CD14-positive monocyte (primary cell): ENCODE results near the gene ZNF423. TPM values are rescaled to one million over a fixed set of nuclear protein-coding genes. Genes with fewer than 3 reads are reported as not detected.

Source experiments
- DNase-seq, 3 donors: peaks; one replicate each; pipeline ENCODE4 v3.0.0-alpha.2; 2011 to 2022
- H2AFZ ChIP-seq: 2 replicates; pipeline ENCODE4 v1.6.0; 2012; ENCODE audit warnings: mild to moderate bottlenecking, low read depth, low read length, inconsistent platforms; ENCODE audit not compliant: insufficient read depth, poor library complexity, severe bottlenecking
- H3K27ac ChIP-seq, 2 donors: 1 replicate in 1 of 2; 2 replicates in 1 of 2; pipeline ENCODE4 v1.5.1; 2012 to 2013; ENCODE audit warnings: low read length in 2 of 2, control low read depth in 1 of 2, inconsistent platforms in 1 of 2, low read depth in 1 of 2, mild to moderate bottlenecking in 1 of 2
- H3K27me3 ChIP-seq, 2 donors: one replicate each; pipeline versions ENCODE4 v1.6.0 to v1.6.1; 2011 to 2013; ENCODE audit warnings: low read length in 2 of 2; ENCODE audit not compliant: control insufficient read depth in 2 of 2, insufficient read depth in 2 of 2
- H3K36me3 ChIP-seq, 2 donors: replicated peaks in 1 of 2; 1 replicate in 1 of 2; 2 replicates in 1 of 2; pipeline versions ENCODE4 v1.5.1 to v1.6.1; 2012 to 2013; ENCODE audit warnings: low read length in 2 of 2, control low read depth in 1 of 2, inconsistent platforms in 1 of 2, mild to moderate bottlenecking in 1 of 2; ENCODE audit not compliant: insufficient read depth in 2 of 2, control insufficient read depth in 1 of 2
- H3K4me1 ChIP-seq, 2 donors: 1 replicate in 1 of 2; 2 replicates in 1 of 2; pipeline versions ENCODE4 v1.5.1 to v1.6.1; 2012 to 2013; ENCODE audit warnings: low read length in 2 of 2, control low read depth in 1 of 2, inconsistent platforms in 1 of 2, mild to moderate bottlenecking in 1 of 2, moderate library complexity in 1 of 2; ENCODE audit not compliant: insufficient read depth in 2 of 2, control insufficient read depth in 1 of 2
- H3K4me2 ChIP-seq: replicated peaks from 2 replicates; pipeline ENCODE3; 2012; ENCODE audit warnings: low read length, moderate library complexity, mild to moderate bottlenecking; ENCODE audit not compliant: poor library complexity, severe bottlenecking; ENCODE audit errors: extremely low read depth
- H3K4me3 ChIP-seq, 3 experiments: fragments of 200-600 bp in 1 of 3; sonication (generic) in 1 of 3; replicated peaks in 1 of 3; 1 replicate in 2 of 3; 2 replicates in 1 of 3; pipeline ENCODE4 v1.5.1; 2011 to 2013; ENCODE audit warnings: low read length in 3 of 3, mild to moderate bottlenecking in 3 of 3, control low read depth in 2 of 3, low read depth in 2 of 3, inconsistent platforms in 1 of 3, moderate library complexity in 1 of 3
- H3K79me2 ChIP-seq: 2 replicates; pipeline ENCODE4 v1.6.0; 2012; ENCODE audit warnings: mild to moderate bottlenecking, control low read depth, inconsistent platforms, low read length, moderate library complexity; ENCODE audit not compliant: insufficient read depth
- H3K9ac ChIP-seq: 2 replicates; pipeline ENCODE4 v1.6.0; 2017; ENCODE audit warnings: low read length, mild to moderate bottlenecking; ENCODE audit not compliant: insufficient read depth, poor library complexity, severe bottlenecking
- H3K9me3 ChIP-seq, 2 donors: replicated peaks in 1 of 2; 1 replicate in 1 of 2; 2 replicates in 1 of 2; pipeline versions ENCODE4 v1.5.1 to v1.6.1; 2012 to 2013; ENCODE audit warnings: low read length in 2 of 2, control low read depth in 1 of 2; ENCODE audit not compliant: control insufficient read depth in 1 of 2, insufficient read depth in 1 of 2
- H4K20me1 ChIP-seq: 2 replicates; pipeline ENCODE4 v1.6.0; 2012; ENCODE audit warnings: mild to moderate bottlenecking, low read length, control low read depth, moderate library complexity; ENCODE audit not compliant: insufficient read depth
- H3K27ac Mint-ChIP-seq, 7 donors: one replicate each; pipeline ENCODE4 v1.8.0; 2020; ENCODE audit warnings: mild to moderate bottlenecking in 7 of 7, mixed read lengths in 7 of 7, moderate library complexity in 6 of 7, inconsistent platforms in 2 of 7
- H3K27me3 Mint-ChIP-seq, 3 donors: one replicate each; pipeline ENCODE4 v1.8.0; 2021 to 2022; ENCODE audit warnings: low read depth in 3 of 3, mild to moderate bottlenecking in 3 of 3, mixed read lengths in 3 of 3, moderate library complexity in 3 of 3, inconsistent platforms in 1 of 3
- H3K36me3 Mint-ChIP-seq, 2 donors: one replicate each; pipeline ENCODE4 v1.8.0; 2020; ENCODE audit warnings: mixed read lengths in 2 of 2, inconsistent platforms in 1 of 2, mild to moderate bottlenecking in 1 of 2
- H3K4me1 Mint-ChIP-seq: one replicate; pipeline ENCODE4 v1.8.0; 2020; ENCODE audit warnings: mild to moderate bottlenecking, mixed read lengths
- H3K4me3 Mint-ChIP-seq, 2 donors: one replicate each; pipeline ENCODE4 v1.8.0; 2020; ENCODE audit warnings: mild to moderate bottlenecking in 2 of 2, mixed read lengths in 2 of 2, moderate library complexity in 1 of 2
- H3K9me3 Mint-ChIP-seq, 7 donors: one replicate each; pipeline ENCODE4 v1.8.0; 2020 to 2022; ENCODE audit warnings: mixed read lengths in 7 of 7, mild to moderate bottlenecking in 6 of 7, moderate library complexity in 6 of 7, inconsistent platforms in 2 of 7
- WGBS: methylation state at CpG from one replicate; pipeline ENCODE4 v1.1.5; 2013; ENCODE audit warnings: missing lambda C conversion rate; ENCODE audit not compliant: insufficient coverage; 5-methylcytosine and 5-hydroxymethylcytosine counted together
- intact Hi-C, 2 donors: fragments of 100-400 bp; cut with micrococcal nuclease; formaldehyde crosslinking; loops; one replicate each; pipeline versions ENCODE4 v1.15.0 to v1.15.1; 2023
- polyA plus RNA-seq, 3 donors: library from polyadenylated mRNA; depleted of rRNA in 1 of 3; unstranded in 2 of 3; stranded (reverse) in 1 of 3; fragments of 300-500 nt in 2 of 3; fragments of >200 nt in 1 of 3; fragmentation: Illumina TruSeq in 2 of 3; gene quantifications; 1 replicate in 2 of 3; 2 replicates in 1 of 3; pipeline ENCODE4 v1.2.3, GENCODE V29; 2012 to 2021
- TF ChIP-seq, protein P1 (sequence below): fragments of 200-600 bp; IDR thresholded peaks from one replicate; pipeline ENCODE4 v1.8.0; 2022; ENCODE audit warnings: antibody characterized with exemption, mild to moderate bottlenecking

Gene ZNF423
- polyA plus RNA-seq, 3 donors: not detected

DNA sequence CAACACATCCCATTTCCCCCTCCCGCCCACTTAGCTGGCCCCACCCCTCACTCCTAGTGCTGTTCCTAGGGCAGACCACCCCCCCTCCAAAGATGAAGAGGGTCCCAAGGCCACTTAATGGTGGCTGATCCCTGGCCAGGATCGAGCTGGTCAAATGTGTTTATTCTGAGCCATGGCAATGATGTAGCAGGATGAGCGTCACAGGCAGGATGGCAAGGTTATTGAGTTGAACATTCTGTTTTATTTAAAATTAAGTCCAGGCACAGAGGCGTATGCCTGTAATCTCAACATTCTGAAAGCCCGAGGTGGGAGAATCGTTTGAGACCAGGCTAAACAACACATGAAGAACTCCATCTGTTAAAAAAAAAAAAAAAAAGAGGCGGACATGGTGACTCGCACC is 12.2 kb downstream of the ZNF423 start:
- no peak overlapping the region for H3K4me3 ChIP-seq
- Mint-ChIP-seq H3K27ac (no peak overlapping the region), H3K9me3 (peaks cover 0 to 2% (median 0%) of the 10 kb centered on the region in 7 donors), H3K36me3 (no peaks in the 10 kb centered on the region), H3K27me3 (peaks cover 22 to 36% (median 26%) of the 10 kb centered on the region in 3 donors), H3K4me3 (no peak overlapping the region), H3K4me1 (no peaks in the 10 kb centered on the region)
- no peaks in the 10 kb centered on the region for H3K79me2 ChIP-seq
- 100% methylated on average over 1 of the region's 8 CpGs for WGBS
- DNase-seq: no peak
- no peaks in the 10 kb centered on the region for H3K9me3 ChIP-seq
- no peaks in the 10 kb centered on the region for H3K4me1 ChIP-seq
- intact Hi-C loops: no loop called here
- no peak overlapping the region for H3K27ac ChIP-seq
- H3K9ac ChIP-seq: no peak overlapping the region
- H3K36me3 ChIP-seq: no peaks in the 10 kb centered on the region
- peaks cover 0 to 23% of the 10 kb centered on the region in 2 donors for H3K27me3 ChIP-seq
- TF ChIP-seq, protein P1, sequence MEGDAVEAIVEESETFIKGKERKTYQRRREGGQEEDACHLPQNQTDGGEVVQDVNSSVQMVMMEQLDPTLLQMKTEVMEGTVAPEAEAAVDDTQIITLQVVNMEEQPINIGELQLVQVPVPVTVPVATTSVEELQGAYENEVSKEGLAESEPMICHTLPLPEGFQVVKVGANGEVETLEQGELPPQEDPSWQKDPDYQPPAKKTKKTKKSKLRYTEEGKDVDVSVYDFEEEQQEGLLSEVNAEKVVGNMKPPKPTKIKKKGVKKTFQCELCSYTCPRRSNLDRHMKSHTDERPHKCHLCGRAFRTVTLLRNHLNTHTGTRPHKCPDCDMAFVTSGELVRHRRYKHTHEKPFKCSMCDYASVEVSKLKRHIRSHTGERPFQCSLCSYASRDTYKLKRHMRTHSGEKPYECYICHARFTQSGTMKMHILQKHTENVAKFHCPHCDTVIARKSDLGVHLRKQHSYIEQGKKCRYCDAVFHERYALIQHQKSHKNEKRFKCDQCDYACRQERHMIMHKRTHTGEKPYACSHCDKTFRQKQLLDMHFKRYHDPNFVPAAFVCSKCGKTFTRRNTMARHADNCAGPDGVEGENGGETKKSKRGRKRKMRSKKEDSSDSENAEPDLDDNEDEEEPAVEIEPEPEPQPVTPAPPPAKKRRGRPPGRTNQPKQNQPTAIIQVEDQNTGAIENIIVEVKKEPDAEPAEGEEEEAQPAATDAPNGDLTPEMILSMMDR: no peak
- H2AFZ ChIP-seq: no peak overlapping the region
- no peak overlapping the region for H3K4me2 ChIP-seq
- no peaks in the 10 kb centered on the region for H4K20me1 ChIP-seq

- intact Hi-C loops: no loop called here
- H3K27me3 Mint-ChIP-seq: peaks cover 26 to 40% (median 26%) of the 10 kb centered on the region in 3 donors
These were observed 12.9 kb downstream of the ZNF423 start for GRCh38 chr16:49842972-49843371.

More at GRCh38 chr16:49842972-49843371, 12.9 kb downstream of the ZNF423 start:
- Histone ChIP-seq H3K36me3 (no peaks in the 10 kb centered on the region), H3K4me2 (no peak overlapping the region), H4K20me1 (no peaks in the 10 kb centered on the region), H3K27me3 (peaks cover 3 to 27% of the 10 kb centered on the region in 2 donors), H3K4me3 (no peak overlapping the region), H3K27ac (no peak overlapping the region), H3K9ac (no peak overlapping the region), H3K79me2 (no peaks in the 10 kb centered on the region), H3K4me1 (no peaks in the 10 kb centered on the region), H2AFZ (no peak overlapping the region), H3K9me3 (no peaks in the 10 kb centered on the region)
- Mint-ChIP-seq H3K4me3 (no peak overlapping the region), H3K27ac (no peak overlapping the region), H3K4me1 (no peaks in the 10 kb centered on the region), H3K9me3 (peaks cover 0 to 2% (median 0%) of the 10 kb centered on the region in 7 donors), H3K36me3 (no peaks in the 10 kb centered on the region)
- WGBS: no CpG with 5 or more reads among the region's 4 CpGs
- TF ChIP-seq, protein P1: no peak
- no peak for DNase-seq
